GM12878 (cell line): ENCODE measurements around the gene TMEM272. TPM values are rescaled to one million over a fixed set of nuclear protein-coding genes. Genes with fewer than 3 reads are reported as not detected.

Experiments used
- ATAC-seq: fragments of 200-7000 bp; cut with Tn5 transposase; 3 replicates; pipeline ENCODE4 v1.9.1; 2020; ENCODE audit warnings: mild to moderate bottlenecking, moderate library complexity
- BruUV-seq: library from RNA; stranded (reverse); fragments of 400-500 nt; replicated peaks from 2 replicates; lab custom pipeline; 2021; lab: Mats Ljungman, UMichigan
- CTCF ChIA-PET: fragments of 300-600 bp; sonication (Branson Sonifier 250); formaldehyde crosslinking; extraction: SDS; loops from one replicate; lab custom pipeline; 2021; ENCODE audit warnings: inconsistent platforms; lab: Yijun Ruan, JAX
- POLR2A ChIA-PET: fragments of 350-600 bp; formaldehyde crosslinking; extraction: SDS; loops from one replicate; lab custom pipeline; 2021; ENCODE audit warnings: inconsistent platforms; lab: Charles Lee
- RAD21 ChIA-PET: fragments of 300-600 bp; sonication (Branson Sonifier 250); formaldehyde crosslinking; loops from one replicate; lab custom pipeline; 2023; ENCODE audit warnings: antibody characterized with exemption; ENCODE audit not compliant: unreplicated experiment; lab: Charles Lee
- SMC1A ChIA-PET: fragments of 300-600 bp; sonication (Branson Sonifier 250); formaldehyde crosslinking; loops from one replicate; lab custom pipeline; 2023; ENCODE audit not compliant: unreplicated experiment, uncharacterized antibody; lab: Charles Lee
- DNase-seq: peaks from one replicate; pipeline ENCODE4 v3.0.0-alpha.2; 2011; ENCODE audit warnings: low read depth, low spot score
- FAIRE-seq: peaks from 3 replicates; lab custom pipeline; 2011; peaks lifted over from hg19 to GRCh38; lab: Jason Lieb, UNC
- H2AFZ ChIP-seq: 2 replicates; pipeline ENCODE4 v1.6.0; 2011; ENCODE audit warnings: low read depth, low read length, control low read depth; ENCODE audit not compliant: control insufficient read depth
- H3K27ac ChIP-seq: 2 replicates; pipeline ENCODE4 v1.5.1; 2011; ENCODE audit warnings: control low read depth; ENCODE audit not compliant: control insufficient read depth, insufficient read depth
- H3K27me3 ChIP-seq, 2 experiments: replicated peaks in 1 of 2; 2 replicates each; pipeline versions ENCODE4 v1.6.0 to v1.6.1; 2011; ENCODE audit warnings: low read length in 1 of 2; ENCODE audit not compliant: control insufficient read depth in 2 of 2, insufficient read depth in 2 of 2
- H3K36me3 ChIP-seq, 2 experiments: 2 replicates each; pipeline ENCODE4 v1.5.1; 2011; ENCODE audit warnings: low read length in 1 of 2; ENCODE audit not compliant: control insufficient read depth in 2 of 2, insufficient read depth in 2 of 2
- H3K4me1 ChIP-seq: 2 replicates; pipeline ENCODE4 v1.6.1; 2011; ENCODE audit warnings: mild to moderate bottlenecking, low read length, moderate library complexity, mixed read lengths; ENCODE audit not compliant: control insufficient read depth, insufficient read depth
- H3K4me2 ChIP-seq: 2 replicates; pipeline ENCODE4 v1.6.0; 2011; ENCODE audit warnings: control low read depth; ENCODE audit not compliant: control insufficient read depth, insufficient read depth
- H3K4me3 ChIP-seq: fragments of 200-600 bp; sonication (generic); 2 replicates; pipeline ENCODE4 v1.5.1; 2016
- H3K79me2 ChIP-seq: 2 replicates; pipeline ENCODE4 v1.6.0; 2011; ENCODE audit warnings: low read length; ENCODE audit not compliant: control insufficient read depth, insufficient read depth
- H3K9ac ChIP-seq: 2 replicates; pipeline ENCODE4 v1.8.0; 2011; ENCODE audit warnings: low read length, control low read depth, mixed read lengths; ENCODE audit not compliant: control insufficient read depth, insufficient read depth
- H3K9me3 ChIP-seq: replicated peaks from 3 replicates; pipeline ENCODE4 v1.5.1; 2011; ENCODE audit warnings: mild to moderate bottlenecking, low read length; ENCODE audit not compliant: control insufficient read depth, insufficient read depth
- H4K20me1 ChIP-seq: 2 replicates; pipeline ENCODE4 v1.6.0; 2011; ENCODE audit not compliant: control insufficient read depth, insufficient read depth
- ATF7 ChIP-seq: fragments of 450-650 bp; IDR thresholded peaks from 2 replicates; pipeline ENCODE4 v1.6.1; 2016; ENCODE audit warnings: low read depth, mild to moderate bottlenecking
- BHLHE40 ChIP-seq, 2 experiments: fragments of 450-650 bp in 1 of 2; IDR thresholded peaks; 2 replicates each; pipeline ENCODE4 v1.6.1; 2011 to 2017; ENCODE audit warnings: low read depth in 2 of 2, borderline replicate concordance in 1 of 2, improper control_type of control experiment in 1 of 2, low read length in 1 of 2, mild to moderate bottlenecking in 1 of 2
- CEBPZ ChIP-seq: fragments of 150-350 bp; IDR thresholded peaks from 2 replicates; pipeline ENCODE4 v1.6.1; 2016; ENCODE audit warnings: low read depth, low read length
- IRF4 ChIP-seq: IDR thresholded peaks from 2 replicates; pipeline ENCODE4 v1.6.1; 2011; ENCODE audit warnings: low read depth, low read length
- NFYA ChIP-seq: IDR thresholded peaks from 2 replicates; pipeline ENCODE4 v1.6.1; 2011; ENCODE audit warnings: low read depth, mild to moderate bottlenecking, low read length, improper control_type of control experiment, borderline replicate concordance
- POLR2A ChIP-seq: IDR thresholded peaks from 2 replicates; pipeline ENCODE4 v1.6.1; 2011; ENCODE audit warnings: low read depth, mild to moderate bottlenecking, low read length
- POLR2AphosphoS2 ChIP-seq: IDR thresholded peaks from 2 replicates; pipeline ENCODE4 v1.6.1; 2011; ENCODE audit warnings: low read depth, mild to moderate bottlenecking, low read length, improper control_type of control experiment, moderate library complexity
- YY1 ChIP-seq: IDR thresholded peaks from 2 replicates; pipeline ENCODE4 v1.6.1; 2011; ENCODE audit warnings: low read depth, mild to moderate bottlenecking, low read length
- WGBS: methylation state at CpG from one replicate; pipeline ENCODE4 v1.1.6; 2016; ENCODE audit warnings: low lambda C conversion rate; ENCODE audit not compliant: insufficient replicate concordance, insufficient coverage; ENCODE audit errors: missing lambda C conversion rate; 5-methylcytosine and 5-hydroxymethylcytosine counted together
- in situ Hi-C: fragments of 300-500 bp; cut with MboI; formaldehyde crosslinking; loops from 9 replicates; pipeline ENCODE4 v1.14.3; 2018; ENCODE audit warnings: mixed read lengths
- intact Hi-C: fragments of 100-400 bp; cut with micrococcal nuclease; formaldehyde crosslinking; loops from one replicate; pipeline ENCODE4 v1.14.2; 2022; ENCODE audit not compliant: unreplicated experiment
- polyA plus RNA-seq, 11 experiments: library from polyadenylated mRNA; depleted of rRNA in 4 of 11; unstranded in 6 of 11; stranded (reverse) in 5 of 11; fragments of >200 nt; fragmentation: Nextera tagmentation in 4 of 11; fragmentation: Illumina TruSeq in 1 of 11; extraction: Ambion mirVana in 4 of 11; extraction: Trizol in 1 of 11; gene quantifications; 1 replicate in 1 of 11; 2 replicates in 10 of 11; pipeline versions ENCODE4 v1.2.1 to v1.2.3, GENCODE V29; 2011 to 2016; ENCODE audit warnings: inconsistent platforms in 2 of 11, missing spikeins in 2 of 11, low read depth in 1 of 11
- total RNA-seq, 4 experiments: library from RNA; depleted of rRNA in 3 of 4; stranded (reverse); fragments of >200 nt in 3 of 4; fragmentation: Illumina TruSeq in 1 of 4; extraction: Trizol in 1 of 4; gene quantifications; 2 replicates each; pipeline versions ENCODE4 v1.2.1 to v1.2.3, GENCODE V29; 2013 to 2021

TMEM272 gene
- total and polyA plus RNA-seq, 10 of the 15 experiments (the other 5 are each of a cell fraction or from before 2014, with no cell fraction given) = 0.01 to 0.04 TPM; not detected in 8

- Histone ChIP-seq H3K9ac (no peak overlapping the region), H3K4me2 (no peak overlapping the region), H3K36me3 (no peaks in the 10 kb centered on the region), H3K27me3 (no peaks in the 10 kb centered on the region), H2AFZ (no peak overlapping the region), H3K4me1 (peaks cover 26% of the 10 kb centered on the region), H4K20me1 (no peaks in the 10 kb centered on the region), H3K27ac (no peak overlapping the region), H3K79me2 (no peaks in the 10 kb centered on the region), H3K9me3 (no peaks in the 10 kb centered on the region), H3K4me3 (no peak overlapping the region)
- ChIA-PET SMC1A (interaction anchor here (0.6 to 4.9 kb wide), 8 partner anchors 9 to 366 kb away, joined by 3 to 36 read pairs (median 4); no protein-coding TSS in a partner anchor), RAD21 (interaction anchor here (1.2 to 1.9 kb wide), 3 partner anchors 8 to 367 kb away, joined by 4 to 7 read pairs (median 4); partner anchors contain the start of gene INTS6), CTCF (interaction anchor here (0.9 to 6.3 kb wide), 8 partner anchors 8 to 308 kb away, joined by 3 to 44 read pairs (median 5); partner anchors contain the start of gene TMEM272), POLR2A (interaction anchor here (0.6 kb wide), 2 partner anchors 19 to 1763 kb away, joined by 3 to 6 read pairs; no protein-coding TSS in a partner anchor)
- BruUV-seq = no TSS peak
- intact Hi-C loops = no loop called here
- no peak for TF ChIP-seq YY1
- no peak for TF ChIP-seq POLR2A
- TF ChIP-seq IRF4 = no peak
- no peak for TF ChIP-seq POLR2AphosphoS2
- TF ChIP-seq CEBPZ = no peak
- TF ChIP-seq ATF7 = no peak
- TF ChIP-seq NFYA = no peak
- no peak for TF ChIP-seq BHLHE40 (IDR thresholded peaks at IDR 0.05; ENCODE audit: borderline replicate concordance in 1 of 2, low read depth in 2 of 2, low read length in 1 of 2)
- ATAC-seq (no peak), FAIRE-seq (no peak), DNase-seq (no peak)
- WGBS = 81% methylated on average over 4 of the region's 4 CpGs
- in situ Hi-C loops = no loop called here
Observed at GRCh38 chr13:51820016-51820597, 24.9 kb downstream of the TMEM272 start.
